GM19328 (cell line): ENCODE data around the gene TRHDE.
A peak's percentile ranks its signal among the peaks of the same experiment; 100 is the strongest.
"Not testable (repeated sequence)": the region's sequence is repeated elsewhere in the genome, so short reads cannot be mapped to it uniquely, and the experiment has no call there.

Experiments used
- ATAC-seq: cut with Tn5 transposase; IDR thresholded peaks from one replicate; pipeline ENCODE4 v1.9.1; 2021; ENCODE audit warnings: mild to moderate bottlenecking, moderate library complexity; ENCODE audit not compliant: unreplicated experiment

Gene TRHDE

DNA sequence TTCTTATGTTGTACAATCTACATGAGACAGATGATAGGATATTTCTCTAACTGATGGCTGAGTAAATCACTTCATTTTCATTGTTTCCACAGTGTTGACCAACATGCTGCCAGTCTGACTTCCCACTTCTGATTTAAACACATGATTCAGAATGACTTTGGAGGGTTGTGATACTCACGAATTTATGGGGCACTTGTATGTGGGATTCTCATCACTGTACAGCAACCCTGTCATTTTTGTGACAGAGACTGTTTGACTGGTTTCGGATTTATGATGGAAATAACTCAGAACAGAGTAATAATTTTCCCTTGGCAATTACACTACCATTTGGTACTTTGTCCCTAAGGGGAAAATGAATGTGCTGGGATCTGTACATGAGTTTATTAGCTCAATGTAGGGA is 333.8 kb downstream of the TRHDE start:
- ATAC-seq: no peak

DNA sequence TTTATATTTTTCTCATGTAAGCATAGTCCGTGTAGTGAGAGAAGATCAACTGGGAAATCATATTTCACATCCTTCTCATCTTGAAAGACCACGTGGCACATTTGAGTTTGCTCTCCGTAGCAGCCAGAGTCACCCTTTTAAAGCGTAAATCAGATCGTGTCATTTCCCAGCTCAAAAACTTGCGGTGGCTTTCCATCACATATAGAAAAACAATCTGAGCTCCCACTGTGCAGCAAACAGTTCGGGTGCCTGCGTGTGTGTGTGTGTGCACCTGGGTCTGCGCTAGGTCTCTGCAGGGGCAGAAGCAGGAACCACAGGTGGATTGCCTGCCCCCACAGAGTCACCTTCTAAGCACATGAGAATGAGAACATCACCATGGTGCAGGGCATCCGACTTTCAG is 338.2 kb downstream of the TRHDE start:
- no peak for ATAC-seq

DNA sequence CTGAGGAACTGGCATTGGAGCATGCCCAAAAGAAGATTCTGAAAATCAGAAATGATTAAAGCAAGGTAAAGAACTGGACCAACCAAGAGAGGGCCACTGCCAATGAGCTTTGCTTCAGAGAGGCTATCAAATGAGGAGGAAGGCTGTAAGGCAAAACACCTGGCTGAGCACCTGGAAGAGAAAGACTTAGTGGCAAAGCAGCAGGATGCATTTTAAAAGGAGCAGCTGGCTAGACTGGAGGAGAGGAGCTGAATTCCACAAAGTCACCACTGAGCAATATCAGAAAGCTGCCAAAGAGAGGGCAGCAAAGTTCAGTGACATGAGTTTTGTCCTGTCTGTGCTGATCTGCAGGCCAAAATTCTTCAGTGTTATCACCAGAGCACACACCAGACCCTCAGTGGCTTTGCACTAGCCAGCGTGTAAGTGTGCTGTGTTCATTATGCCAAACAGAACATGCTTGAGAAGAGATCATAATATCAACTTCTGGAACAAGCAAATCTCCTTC is 338.7 kb downstream of the TRHDE start:
- ATAC-seq: no peak

DNA sequence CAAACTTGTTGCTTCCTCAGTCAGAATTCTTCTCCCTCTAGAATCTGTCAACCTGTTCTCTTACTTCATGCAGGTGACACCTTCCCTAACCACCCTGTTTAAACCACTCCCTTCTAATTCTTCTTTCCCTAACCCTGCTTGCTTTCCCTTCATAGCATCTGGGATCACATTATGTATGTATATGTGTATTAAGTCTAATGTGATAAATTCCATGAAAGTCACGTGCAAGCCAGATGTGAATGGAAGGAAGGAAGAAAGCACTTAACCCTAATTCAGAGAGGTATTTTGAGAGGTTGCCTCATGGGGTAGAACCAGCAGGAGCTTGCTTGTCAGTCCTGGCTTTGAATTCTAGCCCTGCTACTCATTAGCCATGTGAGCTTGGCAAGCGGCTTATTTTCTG is 340.0 kb downstream of the TRHDE start:
- ATAC-seq: no peak

DNA sequence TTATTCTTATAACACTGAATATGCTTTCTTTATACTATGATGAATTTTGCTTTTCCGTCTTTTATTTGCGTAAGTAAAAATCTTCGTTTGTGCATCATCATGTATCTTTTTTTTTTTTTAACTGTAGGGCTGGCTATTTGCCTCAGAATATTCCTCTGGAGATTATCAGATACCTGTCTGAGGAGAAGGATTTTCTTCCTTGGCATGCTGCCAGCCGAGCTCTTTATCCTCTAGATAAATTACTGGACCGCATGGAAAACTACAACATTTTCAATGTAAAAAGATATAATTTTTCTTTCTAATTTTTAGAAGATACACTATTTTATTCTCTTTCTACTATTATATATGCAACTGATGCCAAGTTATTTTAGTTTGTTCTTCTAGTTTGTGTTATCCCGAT is 346.6 kb downstream of the TRHDE start:
- ATAC-seq: no peak

DNA sequence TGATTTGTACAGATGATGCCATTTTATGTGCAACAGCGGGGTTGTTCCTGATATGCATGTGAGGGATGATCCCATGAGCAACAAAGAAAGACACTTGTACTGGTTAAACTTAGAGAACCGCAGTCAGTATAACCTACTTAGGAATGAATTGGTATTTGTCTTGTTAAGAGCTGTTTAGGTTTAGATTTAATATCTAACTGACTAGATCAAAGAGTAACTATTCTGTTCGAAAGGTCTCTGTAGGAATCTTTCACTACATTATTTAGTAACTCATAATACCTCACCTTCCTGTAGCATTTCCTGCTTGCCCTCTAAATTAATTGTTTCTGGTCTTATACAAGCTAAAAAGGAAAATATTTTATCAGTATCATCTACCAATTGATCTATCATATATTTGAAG is 350.4 kb downstream of the TRHDE start:
- ATAC-seq: no peak

DNA sequence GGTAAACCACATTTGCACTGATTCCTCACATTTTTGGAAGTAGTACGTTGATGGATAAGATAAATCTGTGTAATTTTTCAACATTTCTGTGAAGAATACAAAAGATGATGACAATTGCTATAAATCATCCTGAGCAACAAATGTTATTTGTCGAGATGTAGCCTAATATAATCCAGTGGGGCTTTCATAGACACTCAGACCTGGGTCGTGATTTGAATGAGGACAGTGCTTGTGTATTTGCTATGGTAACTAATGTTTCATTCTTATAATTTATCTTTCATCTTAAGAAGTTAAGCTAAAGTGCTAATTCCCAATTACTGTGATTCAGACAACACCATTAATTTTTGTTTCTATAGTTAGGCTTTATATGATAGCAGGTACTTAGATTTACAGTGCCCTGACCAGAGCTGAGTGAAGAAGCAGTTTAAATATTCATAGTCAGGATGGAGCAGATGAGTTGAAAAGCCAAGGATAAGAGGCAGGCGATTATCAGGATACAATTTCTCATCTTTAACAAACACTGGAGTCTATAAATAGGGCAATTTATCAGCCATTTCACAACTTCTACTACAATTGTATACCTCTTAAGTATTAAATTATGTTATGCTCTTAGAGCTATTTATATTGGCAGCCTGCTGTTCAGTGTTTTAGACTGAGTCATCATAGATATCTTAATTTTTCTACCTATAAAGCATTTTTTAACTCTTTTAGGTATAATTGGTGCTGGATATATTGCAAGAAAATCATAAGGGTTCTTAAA is 359.9 kb downstream of the TRHDE start:
- no peak for ATAC-seq

DNA sequence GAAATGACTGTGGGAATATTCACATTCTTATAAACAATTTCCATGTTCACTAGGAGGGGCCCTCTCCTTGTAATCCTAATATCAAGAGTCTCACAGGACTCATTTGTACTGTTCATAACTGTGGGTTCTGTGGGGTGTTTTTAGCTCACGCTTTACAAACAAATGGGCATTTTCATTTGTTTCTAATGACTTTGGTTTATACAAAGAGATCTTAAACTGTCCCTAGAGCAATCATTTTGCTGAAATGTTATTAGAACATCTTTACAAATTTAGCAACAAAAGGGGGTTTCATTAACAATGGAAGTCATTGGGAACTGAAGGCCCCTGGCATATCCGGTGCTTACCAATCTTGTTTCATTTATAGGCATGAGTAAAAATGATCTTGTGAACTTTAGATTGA is 370.5 kb downstream of the TRHDE start:
- ATAC-seq: no peak

DNA sequence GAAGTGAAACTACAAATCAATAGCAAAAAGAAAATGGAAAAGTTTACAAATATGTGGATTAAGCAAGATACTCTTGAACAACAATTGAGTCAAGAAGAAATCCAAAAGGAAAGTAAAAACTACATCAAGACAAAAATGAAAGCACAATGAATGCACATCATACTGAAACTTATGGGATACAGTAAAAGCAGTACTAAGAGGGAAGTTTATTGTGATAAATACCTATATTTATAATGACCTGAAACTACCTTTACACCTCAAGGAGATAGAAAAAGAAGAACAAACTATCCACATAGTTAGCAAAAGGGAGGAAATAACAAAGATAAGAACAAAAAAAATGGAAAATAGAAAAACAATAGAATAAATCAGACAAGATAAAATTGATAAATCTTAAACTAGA is 375.0 kb downstream of the TRHDE start:
- ATAC-seq: no peak

DNA sequence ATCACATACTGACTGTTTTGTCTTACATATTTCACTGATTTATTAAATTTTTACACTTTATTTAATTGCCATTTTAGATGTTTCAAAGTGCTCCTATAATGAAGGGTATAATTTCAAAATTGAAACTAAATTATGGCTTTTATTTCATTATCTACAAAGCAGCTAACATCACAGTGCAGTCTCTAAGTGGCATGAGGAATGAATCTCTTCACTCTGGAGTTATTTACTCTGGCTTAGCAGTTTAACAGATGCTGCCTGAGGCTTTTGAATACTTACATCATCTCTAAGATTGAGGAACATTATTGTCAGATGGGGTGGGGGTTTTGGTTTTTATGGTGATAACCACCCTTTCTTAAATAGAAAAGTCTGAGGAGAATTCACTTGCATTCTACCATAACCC is 386.4 kb downstream of the TRHDE start:
- no peak for ATAC-seq

DNA sequence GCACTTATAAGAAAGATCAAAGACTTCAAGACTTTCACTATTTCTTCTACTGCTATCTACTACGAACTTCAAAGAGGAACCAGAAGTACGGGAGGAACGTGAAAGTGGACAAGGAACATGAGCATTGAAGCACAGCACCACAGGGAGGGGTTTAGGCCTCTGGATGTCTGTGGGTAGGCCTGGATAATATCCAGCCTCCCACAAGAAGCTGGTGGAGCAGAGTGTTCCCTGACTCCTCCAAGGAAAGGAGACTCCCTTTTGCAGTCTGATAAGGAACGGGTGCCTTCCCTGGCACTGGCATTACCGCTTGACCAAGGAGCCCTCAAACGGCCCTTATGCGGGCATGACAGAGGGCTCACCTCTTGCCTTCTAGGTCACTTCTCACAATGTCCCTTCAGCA is 388.0 kb downstream of the TRHDE start:
- ATAC-seq: not testable (repeated sequence)

DNA sequence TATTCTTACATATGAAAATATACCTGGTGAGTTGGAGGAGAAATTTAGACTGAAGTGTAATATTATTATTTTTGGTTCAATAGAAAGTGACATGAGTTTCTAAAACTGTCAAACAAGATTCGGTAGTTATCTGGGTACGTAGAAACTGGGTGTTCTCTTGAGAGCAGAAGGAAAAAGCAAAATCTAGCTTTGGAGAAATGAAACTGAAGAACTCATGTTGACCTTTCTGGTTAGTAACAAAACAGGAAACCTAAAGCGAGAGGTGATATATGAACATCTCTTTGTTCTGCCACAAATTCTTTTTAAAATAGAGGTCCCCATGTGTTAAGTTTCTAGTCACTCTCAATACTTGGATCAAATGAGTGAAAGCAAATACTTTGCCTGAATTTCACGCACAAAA is 401.7 kb downstream of the TRHDE start:
- peak; percentile 70 for ATAC-seq

DNA sequence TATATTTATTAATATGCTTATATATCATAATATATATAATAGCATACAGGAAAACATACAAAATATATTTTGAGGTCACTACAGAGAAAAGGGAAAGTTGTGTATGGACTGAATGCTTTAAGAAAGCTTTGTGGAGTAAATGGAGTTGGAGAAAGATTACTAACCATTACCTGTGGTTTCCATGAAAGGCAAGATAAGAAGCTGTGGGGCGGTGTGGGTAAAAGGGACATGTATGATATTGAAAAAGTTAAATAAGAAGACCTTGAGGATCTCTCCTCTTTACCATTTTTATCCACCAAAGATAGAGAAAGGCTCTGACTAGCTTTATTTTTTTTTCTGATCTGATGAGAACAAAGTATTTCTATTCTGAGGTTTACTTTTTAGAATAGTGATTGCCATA is 404.4 kb downstream of the TRHDE start:
- no peak for ATAC-seq

DNA sequence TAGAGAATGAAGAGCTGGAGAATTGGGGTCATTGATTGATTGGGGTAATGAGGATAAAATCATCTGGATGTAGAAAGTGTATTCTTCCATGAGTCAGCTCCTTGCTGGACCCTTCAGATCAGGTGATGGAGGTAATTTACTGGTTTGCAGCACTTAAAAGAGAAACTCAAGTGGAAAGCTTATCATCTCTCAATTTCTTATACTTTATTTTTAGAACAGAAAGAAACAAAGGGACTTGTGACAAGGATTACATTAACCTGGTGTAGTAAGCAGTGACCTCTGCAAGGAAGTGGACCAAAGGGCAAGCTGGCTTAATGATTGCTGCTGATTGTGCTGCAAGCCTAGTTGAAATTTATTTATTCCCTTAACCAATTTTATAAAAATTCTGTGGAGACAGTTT is 405.0 kb downstream of the TRHDE start:
- no peak for ATAC-seq

DNA sequence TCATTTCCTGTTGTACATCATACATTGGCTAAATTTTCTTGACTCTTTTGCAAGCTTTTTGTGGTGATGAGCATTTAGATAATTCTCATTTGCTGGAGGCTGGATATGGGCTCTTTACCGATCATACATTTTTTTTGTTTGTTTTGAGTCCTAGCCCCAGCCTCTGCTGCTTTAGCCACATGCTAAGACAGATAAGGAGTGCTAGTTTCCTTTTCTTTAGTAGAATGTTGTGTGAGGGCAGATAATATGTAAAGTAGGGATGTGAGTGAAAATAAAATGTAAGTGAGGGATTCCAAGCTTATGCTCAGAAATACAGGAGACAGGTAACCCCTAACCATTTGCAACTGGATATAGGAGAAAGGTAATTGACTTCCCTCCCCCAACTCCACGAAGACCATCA is 405.7 kb downstream of the TRHDE start:
- ATAC-seq: no peak

DNA sequence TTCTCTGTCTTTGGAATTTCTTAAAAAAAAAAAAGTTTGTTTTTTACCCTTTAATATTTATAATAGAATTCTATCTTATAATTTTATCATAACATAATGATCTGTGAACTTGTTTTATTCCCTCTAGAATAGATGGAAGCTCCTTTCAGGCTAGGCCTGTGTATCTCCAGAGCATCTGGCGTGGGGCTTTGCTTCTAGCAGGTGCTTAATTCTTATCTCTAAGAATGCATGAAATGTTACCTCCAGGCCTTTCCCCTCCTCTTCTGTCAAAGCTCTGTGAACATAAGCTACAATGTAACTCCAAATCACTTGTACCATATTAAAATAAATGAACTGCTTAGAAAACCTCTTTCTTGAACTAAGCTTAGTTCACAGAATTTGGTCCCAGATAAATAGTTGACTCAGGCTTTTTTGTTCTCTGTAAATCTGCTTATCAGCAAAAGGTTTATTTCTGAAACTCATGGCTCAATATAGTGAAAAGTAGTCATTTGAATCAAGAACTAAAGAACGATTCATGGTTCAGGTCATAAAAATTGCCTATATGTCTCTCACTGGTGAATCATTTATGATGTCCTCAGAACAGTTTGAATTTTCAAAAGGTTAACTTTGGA is 407.1 kb downstream of the TRHDE start:
- no peak for ATAC-seq

DNA sequence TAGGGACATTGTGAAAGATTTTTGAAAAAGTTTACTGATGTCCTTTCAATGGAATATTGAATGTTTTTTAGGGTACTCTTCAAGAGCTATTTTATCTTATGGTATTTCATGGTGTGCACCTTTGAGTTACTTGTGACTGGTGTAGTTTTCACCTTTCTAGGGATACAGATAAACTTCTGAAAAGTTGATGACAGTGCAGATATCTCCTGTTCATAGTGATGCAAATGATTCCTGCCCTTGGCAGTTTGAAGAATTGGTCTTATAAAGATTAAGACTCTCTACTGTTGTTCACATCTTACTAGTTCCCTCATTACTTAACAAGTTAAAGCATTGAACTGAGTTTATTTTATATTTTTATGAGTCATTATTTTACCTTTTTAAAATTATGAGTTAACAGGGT is 408.9 kb downstream of the TRHDE start:
- no peak for ATAC-seq

DNA sequence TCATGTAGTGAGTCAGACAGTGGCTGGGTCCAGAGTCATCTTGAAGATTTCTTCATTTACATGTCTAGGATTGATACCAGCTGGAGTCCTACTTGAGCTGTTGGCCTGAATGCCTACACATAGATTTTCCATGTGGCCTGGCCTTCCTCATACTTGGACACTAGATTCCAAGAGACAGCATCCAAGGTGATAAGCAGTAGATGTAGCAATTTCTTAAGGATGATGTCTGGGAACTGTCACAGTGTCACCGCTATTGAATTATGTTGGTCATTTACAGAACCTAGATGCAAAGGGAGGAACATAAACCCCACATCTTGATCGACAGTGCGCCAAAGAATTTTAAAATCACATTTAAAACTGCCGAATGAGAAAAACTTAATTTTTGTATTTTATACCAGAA is 412.3 kb downstream of the TRHDE start:
- ATAC-seq: no peak

DNA sequence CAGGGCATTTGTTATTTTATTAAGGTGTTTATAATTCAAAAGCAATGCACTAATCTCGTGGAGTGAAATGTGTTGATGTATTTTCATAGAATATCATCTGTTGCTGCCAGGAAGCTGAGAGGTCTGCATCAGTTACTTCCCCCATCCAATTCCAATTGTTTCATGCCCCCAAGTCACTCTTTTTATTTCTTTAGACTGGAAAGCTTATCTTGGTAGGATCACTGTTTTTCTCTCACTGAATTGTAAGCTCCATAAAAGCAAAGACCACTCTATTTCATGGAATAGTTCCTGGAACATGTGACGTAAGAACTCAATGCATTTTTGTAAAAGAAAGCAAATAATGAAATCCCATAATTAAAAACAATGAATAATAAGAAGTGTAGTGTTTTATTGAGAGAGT is 420.2 kb downstream of the TRHDE start:
- ATAC-seq: no peak

DNA sequence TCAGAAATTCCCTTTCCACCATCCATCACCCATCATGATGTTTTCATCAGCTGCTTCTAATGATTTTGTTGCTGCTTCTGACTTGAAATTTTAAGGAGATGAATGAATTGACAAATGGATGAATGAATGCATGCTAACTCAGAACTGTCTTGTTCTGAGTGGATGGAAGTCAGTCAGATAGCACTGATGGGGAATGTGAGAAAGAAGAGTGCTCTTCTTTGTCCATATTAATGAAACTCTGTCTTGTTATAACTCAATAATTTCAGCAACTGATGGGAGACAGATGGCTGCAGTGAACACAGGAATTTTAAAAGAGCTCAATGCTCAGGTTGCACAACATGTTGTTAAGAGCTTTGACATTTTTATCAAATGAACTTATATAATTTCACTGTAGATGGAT is 422.0 kb downstream of the TRHDE start:
- ATAC-seq: no peak

DNA sequence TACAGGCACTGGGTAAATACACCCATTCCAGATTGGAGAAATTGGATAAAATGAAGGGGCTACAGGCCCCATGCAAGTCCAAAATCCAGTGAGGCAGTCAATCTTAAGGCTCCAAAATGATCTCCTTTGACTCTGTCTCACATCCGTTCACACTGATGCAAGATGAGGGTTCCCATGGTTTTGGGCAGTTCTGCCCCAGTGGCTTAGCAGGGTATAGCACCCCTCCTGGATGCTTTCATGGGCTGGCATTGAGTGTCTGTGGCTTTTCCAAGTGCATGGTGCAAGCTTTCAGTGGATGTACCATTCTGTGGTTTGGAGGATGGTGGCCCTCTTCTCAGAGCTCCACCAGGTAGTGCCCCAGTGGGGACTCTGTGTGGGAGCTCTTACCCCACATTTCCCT is 427.2 kb downstream of the TRHDE start:
- ATAC-seq: no peak

DNA sequence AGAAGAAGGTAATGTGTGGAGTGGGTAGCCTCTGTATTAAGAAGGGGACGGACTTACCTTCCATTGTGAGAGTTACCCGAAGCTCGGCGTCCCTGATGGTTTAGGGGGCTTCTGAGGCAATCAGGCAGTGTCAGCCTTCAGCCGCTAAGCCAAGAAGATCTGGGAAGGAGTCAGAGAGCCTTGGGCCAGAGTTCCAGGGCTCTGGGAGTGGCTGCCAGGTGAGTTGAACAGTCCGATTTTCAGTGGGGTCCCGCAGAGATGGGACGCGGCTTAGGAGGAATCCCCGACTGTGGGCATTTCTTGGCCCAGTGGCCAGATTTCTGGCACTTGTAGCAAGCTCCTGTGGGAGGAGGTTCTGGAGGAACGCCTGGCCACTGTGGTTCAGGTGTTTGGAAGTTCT is 439.9 kb downstream of the TRHDE start:
- ATAC-seq: not testable (repeated sequence)

DNA sequence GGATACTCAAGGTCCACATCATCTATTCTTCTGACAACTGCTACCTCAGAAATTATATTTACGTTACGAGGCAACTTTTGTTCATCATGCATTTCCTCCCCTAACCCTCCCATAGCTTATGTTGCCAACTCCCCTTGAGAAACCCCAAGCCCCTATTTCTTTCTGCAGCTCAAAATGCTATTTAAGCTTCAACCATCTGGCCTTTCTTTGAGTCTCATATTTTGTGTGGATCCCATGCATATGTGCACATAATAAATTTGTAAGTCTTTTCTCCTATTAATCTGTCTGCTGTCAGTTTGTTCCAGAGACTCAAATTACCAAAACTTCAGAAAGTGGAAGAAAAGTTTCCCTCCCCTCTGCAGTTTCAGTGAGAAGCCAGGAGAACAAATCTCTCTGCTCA is 444.1 kb downstream of the TRHDE start:
- no peak for ATAC-seq
